Activated CD4-positive, alpha-beta T cell treated with anti-CD3 and anti-CD28 coated beads, Interleukin-2, amount 50 U/mL, for 1 hour (primary cell): ENCODE data around the gene ATAD3C.
A peak's percentile ranks its signal among the peaks of the same experiment; 100 is the strongest.
"Not testable (repeated sequence)": the region's sequence is repeated elsewhere in the genome, so short reads cannot be mapped to it uniquely, and the experiment has no call there.

Source experiments
- DNase-seq: peaks from one replicate; pipeline ENCODE4 v3.0.0-alpha.2; 2020

ATAD3C gene, protein sequence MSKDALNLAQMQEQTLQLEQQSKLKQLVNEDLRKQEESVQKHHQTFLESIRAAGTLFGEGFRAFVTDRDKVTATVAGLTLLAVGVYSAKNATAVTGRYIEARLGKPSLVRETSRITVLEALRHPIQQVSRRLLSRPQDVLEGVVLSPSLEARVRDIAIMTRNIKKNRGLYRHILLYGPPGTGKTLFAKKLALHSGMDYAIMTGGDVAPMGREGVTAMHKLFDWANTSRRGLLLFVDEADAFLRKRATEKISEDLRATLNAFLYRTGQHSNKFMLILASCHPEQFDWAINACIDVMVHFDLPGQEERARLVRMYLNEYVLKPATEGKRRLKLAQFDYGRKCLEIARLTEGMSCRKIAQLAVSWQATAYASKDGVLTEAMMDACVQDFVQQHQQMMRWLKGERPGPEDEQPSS

DNA sequence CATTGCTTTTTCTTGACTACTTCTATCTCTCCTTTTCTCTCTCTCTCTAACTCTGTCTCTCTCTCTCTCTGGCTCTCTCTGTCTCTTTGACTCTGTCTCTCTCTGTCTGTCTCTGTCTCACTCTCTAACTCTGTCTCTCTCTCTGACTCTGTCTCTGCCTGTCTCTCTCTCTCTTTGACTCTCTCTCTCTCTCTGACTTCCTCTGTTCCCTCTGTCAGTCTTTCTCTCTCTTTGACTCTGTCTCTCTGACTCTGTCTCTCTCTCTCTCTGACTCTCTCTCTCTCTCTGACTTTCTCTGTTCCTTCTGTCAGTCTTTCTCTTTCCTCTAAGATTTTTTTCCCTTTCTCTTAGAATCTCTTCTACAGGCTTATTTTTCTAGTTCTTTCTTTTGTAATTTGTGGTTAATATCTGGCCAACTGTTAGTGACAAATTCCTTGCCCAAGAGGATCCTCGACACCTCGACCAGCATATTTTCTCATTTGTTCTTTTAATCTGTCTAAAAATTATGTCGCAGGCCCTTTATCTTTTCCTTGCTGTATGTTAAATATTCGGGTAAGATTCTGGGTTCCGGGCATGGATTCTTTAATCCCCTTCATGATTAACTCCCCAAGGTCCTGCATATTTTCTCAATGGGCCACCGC lies at the start of gene ATAD3C:
Gene ATAD3C (plus strand): TSS at position 591 of the 641 bp plus-strand sequence. CDS start 995 bp downstream, outside the sequence.
- DNase-seq: no peak

- no peak for DNase-seq
These were observed 49.5 kb upstream of the ATAD3C start for GRCh38 chr1:1399872-1400575.

- DNase-seq: no peak
These were observed 48.7 kb upstream of the ATAD3C start for GRCh38 chr1:1400576-1401456.

DNA sequence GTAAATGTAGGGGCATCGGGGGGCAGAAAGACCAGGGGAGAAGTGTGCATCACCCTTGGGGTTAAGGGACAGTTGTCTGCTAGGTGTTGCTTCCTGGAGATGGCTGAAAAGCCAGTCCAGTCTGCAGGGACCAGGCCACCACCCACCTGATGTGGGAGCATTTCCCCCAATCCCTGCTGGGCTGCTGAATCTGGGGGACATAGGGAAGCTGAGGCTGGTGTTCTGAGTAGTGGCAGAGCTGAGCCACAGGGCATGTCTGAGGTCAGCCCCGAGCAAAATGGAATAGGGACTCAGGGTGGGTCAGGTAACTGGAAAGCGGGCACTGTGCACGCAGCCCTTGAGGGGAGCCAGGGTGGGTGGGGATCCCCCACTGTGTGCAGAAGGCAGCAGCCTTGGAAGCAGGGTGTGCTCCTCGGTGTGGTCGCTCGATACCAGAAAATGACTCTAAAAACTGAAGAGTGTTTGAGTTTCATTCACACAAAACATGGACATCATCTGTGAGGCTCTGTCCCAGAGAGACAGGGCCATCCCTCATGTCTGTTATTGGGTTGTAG lies 48.0 kb upstream of the ATAD3C start:
- DNase-seq: no peak

- peak; percentile 29 for DNase-seq
These were observed 47.2 kb upstream of the ATAD3C start for GRCh38 chr1:1402072-1402900.

DNA sequence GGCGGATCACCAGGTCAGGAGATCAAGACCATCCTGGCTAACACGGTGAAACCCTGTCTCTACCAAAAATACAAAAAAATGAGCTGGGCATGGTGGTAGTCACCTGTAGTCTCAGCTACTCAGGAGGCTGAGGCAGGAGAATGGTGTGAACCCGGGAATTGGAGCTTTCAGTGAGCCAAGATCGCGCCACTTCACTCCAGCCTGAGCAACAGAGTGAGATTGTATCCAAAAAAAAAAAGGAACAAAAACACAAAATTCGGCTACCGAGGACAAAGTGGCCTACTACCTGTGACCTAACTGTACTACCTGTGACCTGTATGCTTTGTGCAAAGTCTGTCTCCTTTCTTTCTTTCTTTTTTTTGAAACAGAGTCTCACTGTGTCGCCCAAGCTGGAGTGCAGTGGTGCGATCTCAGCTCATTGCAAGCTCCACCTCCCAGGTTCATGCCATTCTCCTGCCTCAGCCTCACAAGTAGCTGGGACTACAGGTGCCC lies 46.5 kb upstream of the ATAD3C start:
- DNase-seq: not testable (repeated sequence)

- no peak for DNase-seq
These were observed 45.8 kb upstream of the ATAD3C start for GRCh38 chr1:1403653-1404052.

GRCh38 chr1:1406101-1406820 lies 43.2 kb upstream of the ATAD3C start:
- no peak for DNase-seq

DNA sequence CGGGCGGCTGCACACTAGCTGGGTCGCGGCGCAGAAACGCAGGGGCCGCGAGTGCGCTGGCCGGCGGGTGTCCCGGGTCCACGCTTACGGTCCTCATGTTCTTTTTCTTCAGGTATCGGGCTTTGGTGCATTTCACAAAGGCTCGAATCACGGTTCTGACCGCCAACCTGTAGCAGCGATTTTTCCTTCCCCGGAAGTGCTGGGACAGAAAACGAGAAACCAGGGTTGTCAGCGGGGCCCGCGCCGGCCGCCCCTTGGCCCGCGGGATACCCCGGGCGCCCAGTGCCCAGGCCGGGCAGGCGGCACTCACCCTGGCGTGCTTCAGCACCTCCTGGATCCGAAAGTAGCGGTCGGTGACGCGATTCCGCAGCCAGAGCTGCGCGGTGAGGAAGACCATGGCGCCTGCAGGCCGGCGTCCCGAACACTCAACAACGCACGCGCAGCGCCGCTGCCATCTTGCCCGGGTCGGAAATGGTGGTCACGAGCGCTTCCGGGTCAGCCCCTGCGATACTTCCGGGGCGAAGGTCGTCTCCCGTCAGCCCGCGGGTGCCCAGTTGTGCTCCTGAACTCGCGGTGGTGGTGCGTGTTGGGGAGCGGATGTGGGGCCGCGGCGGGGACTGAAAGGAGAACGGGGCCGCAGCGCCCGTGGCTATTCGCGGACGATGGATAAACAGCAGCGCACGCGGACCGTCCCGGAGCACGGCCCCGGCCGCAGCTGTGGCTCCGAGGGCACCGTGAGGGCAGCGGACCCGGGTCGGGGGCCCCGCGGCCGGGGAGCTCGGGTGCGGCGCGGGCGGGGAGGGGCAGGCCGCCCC lies 42.5 kb upstream of the ATAD3C start, which contains the start of gene MRPL20:
Gene MRPL20 (minus strand): TSS at position 473 of the 815 bp plus-strand sequence. CDS start 76 bp downstream, at position 397.
- DNase-seq: peak; percentile 96

DNA sequence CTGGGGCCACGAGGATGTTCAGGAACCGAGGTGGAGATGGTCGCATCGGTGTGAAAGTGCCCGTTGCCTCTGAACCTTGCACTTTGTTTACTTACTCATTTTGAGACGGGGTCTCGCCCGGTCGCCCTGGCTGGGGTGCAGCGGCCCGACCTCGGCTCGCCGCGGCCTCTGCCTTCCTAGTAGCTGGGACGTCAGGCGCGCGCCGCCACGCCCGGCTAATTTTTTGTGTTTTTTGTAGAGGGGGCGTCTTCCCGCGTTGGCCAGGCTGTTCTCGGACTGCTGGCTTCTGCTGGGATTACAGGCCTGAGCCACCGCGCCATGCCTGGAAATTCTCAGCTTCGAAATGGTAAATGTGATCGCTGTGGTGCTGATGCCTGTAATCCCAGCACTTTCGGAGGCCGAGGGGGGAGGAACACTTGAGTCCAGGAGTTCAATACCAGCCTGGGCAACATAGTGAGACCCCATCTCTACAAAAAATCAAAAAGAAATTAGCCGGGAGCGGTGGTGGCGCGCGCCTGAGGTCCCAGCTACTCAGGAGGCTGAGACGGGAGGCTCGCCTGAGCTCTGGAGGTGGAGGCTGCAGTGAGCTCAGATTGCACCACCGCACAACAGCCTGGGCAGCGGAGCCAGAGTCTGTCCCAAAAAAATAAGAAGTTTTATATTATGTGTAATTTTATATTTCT lies 41.7 kb upstream of the ATAD3C start:
- DNase-seq: no peak

GRCh38 chr1:1410238-1410637 lies 39.3 kb upstream of the ATAD3C start:
- DNase-seq: not testable (repeated sequence)

GRCh38 chr1:1411626-1412025 lies 37.9 kb upstream of the ATAD3C start:
- no peak for DNase-seq

GRCh38 chr1:1412311-1412902 lies 37.1 kb upstream of the ATAD3C start:
- DNase-seq: not testable (repeated sequence)

GRCh38 chr1:1415751-1416150 lies 33.7 kb upstream of the ATAD3C start:
- no peak for DNase-seq

- not testable (repeated sequence) for DNase-seq
These were observed 32.1 kb upstream of the ATAD3C start for GRCh38 chr1:1417396-1417795.

- not testable (repeated sequence) for DNase-seq
These were observed 31.5 kb upstream of the ATAD3C start for GRCh38 chr1:1417825-1418463.

DNA sequence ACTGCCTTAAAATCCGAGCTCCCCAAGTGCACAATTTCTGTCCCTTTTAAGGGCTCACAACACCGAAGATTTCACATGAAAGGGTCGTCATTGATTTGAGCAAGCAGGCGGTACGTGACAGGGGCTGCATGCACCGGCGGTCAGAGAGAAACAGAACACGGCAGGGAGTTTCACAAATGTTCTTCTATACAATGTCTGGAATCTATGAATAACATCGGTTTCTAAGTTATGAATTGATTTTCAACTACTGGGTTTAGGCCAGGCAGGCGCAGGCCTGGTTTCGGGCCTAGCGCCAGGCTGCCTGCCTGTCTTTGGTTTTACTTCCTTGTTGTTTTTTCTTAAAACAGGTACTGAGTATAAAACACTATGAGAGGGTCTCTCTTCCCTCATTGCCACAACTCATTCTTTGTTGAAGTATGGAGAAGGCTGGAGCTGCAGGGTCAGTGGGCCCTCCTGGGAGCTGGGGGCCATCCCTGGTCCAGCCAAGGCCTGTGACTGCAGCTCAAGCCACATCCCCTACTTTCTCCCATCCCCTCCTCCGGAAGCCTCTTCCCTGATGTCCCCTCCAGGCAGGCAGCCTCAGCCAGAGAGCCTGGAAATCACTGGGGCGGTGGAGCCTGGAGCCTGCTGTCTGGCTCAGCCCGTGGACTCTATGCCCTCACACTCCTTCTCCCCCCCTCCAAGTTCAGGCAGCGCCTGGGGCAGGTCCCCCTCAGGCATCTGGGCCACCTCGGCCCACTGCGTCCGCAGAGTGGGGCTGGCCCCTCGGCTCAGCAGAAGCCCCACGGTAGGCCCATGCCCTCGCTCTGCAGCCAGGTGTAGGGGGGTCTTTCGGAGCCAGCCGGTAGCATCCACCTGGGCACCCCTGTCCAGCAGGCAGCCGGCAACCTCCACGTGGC lies 30.8 kb upstream of the ATAD3C start:
- DNase-seq: no peak
